Suprapubic skin (tissue), 4 donors: ENCODE measurements around the gene BBS1.

Experiments
- EP300 ChIP-seq: sonication (generic); formaldehyde crosslinking; IDR thresholded peaks from one replicate; pipeline ENCODE4 v1.6.1; 2017; ENCODE audit warnings: antibody characterized with exemption
- POLR2A ChIP-seq, 2 donors: fragments of 450-650 bp; IDR thresholded peaks; one replicate each; pipeline ENCODE4 v1.6.1; 2017; ENCODE audit warnings: antibody characterized with exemption in 2 of 2, mild to moderate bottlenecking in 2 of 2, moderate library complexity in 2 of 2
- POLR2AphosphoS5 ChIP-seq, 3 donors: sonication (generic); formaldehyde crosslinking; IDR thresholded peaks; one replicate each; pipeline ENCODE4 v1.6.1; 2017; ENCODE audit warnings: antibody characterized with exemption in 3 of 3
- TF ChIP-seq, protein P1 (sequence below), 2 donors: fragments of 200-600 bp in 1 of 2; fragments of 450-650 bp in 1 of 2; sonication (generic) in 1 of 2; IDR thresholded peaks; one replicate each; pipeline ENCODE4 v1.5.1; 2016 to 2019; ENCODE audit warnings: antibody characterized with exemption in 2 of 2, mild to moderate bottlenecking in 1 of 2, moderate library complexity in 1 of 2

DNA sequence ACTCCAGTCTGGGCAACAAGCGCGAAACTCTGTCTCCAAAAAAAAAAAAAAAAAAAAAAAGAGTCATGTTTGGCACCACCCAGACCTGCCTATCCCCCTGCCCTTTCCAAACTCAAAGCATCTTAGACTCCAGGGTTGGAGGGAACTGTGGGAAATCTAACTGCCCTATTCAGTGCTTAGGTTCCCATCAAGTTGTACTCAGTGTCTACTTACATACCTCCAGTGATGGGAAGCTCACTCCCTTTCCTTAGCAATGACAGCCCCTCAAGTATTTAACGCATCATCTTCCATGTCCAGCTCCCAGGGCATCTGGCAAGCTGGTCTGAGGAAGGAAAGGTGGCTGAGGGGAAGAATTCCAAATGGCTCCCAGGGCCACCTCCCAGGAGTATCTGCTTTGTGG, 39.3 kb downstream of the BBS1 start:
- TF ChIP-seq POLR2A (IDR thresholded peaks at IDR 0.05) = no peak
- no peak for TF ChIP-seq EP300
- TF ChIP-seq, protein P1, sequence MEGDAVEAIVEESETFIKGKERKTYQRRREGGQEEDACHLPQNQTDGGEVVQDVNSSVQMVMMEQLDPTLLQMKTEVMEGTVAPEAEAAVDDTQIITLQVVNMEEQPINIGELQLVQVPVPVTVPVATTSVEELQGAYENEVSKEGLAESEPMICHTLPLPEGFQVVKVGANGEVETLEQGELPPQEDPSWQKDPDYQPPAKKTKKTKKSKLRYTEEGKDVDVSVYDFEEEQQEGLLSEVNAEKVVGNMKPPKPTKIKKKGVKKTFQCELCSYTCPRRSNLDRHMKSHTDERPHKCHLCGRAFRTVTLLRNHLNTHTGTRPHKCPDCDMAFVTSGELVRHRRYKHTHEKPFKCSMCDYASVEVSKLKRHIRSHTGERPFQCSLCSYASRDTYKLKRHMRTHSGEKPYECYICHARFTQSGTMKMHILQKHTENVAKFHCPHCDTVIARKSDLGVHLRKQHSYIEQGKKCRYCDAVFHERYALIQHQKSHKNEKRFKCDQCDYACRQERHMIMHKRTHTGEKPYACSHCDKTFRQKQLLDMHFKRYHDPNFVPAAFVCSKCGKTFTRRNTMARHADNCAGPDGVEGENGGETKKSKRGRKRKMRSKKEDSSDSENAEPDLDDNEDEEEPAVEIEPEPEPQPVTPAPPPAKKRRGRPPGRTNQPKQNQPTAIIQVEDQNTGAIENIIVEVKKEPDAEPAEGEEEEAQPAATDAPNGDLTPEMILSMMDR (IDR thresholded peaks at IDR 0.05) = no peak
- no peak for TF ChIP-seq POLR2AphosphoS5 (IDR thresholded peaks at IDR 0.05)
